ENCODE results near the gene PTGES3.

DNA sequence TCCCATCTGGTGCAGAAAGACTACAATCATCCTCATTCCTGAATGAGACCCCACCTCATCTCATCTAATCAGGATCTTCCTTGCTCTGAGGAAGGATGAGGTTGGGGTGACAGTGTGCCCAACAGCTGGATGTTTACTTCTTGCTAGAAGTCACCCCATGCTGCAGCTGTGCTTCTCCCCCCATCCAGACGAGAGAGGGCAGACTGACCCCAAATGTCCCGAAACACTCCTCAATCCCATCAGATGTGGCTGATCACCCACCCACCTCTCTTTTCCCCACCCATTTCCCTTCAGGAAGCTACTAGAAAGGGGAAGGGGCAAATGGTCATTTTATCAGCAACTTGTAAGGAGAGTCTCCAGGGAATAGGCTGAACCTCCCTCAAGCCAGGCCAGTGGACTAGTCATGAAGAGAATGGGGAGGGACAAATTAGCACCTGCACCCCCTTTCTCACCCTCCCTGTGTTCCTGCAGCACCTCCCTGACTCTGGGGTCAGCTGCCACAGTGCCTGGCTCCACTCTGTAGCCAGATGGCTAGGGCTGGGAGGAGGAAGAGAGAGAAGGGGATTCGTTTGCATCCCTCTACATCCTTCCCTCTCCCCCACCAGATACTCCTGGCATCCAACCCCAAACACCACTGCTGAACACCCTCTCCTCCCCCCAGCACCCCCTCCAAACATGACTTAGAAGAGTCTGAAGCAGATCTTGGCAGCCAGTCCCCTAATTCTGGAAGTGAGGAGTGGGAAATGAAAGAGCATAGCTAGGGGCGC is 55.2 kb downstream of the PTGES3 start:
- TF ChIP-seq, protein P1, sequence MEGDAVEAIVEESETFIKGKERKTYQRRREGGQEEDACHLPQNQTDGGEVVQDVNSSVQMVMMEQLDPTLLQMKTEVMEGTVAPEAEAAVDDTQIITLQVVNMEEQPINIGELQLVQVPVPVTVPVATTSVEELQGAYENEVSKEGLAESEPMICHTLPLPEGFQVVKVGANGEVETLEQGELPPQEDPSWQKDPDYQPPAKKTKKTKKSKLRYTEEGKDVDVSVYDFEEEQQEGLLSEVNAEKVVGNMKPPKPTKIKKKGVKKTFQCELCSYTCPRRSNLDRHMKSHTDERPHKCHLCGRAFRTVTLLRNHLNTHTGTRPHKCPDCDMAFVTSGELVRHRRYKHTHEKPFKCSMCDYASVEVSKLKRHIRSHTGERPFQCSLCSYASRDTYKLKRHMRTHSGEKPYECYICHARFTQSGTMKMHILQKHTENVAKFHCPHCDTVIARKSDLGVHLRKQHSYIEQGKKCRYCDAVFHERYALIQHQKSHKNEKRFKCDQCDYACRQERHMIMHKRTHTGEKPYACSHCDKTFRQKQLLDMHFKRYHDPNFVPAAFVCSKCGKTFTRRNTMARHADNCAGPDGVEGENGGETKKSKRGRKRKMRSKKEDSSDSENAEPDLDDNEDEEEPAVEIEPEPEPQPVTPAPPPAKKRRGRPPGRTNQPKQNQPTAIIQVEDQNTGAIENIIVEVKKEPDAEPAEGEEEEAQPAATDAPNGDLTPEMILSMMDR (IDR thresholded peaks at IDR 0.05 in 4 of 5, conservative IDR thresholded peaks at IDR 0.05 in 1 of 5): no peak
- TF ChIP-seq POLR2A (IDR thresholded peaks at IDR 0.05): no peak
